ENCODE data around the gene CHRND.
"Not testable (repeated sequence)": the region's sequence is repeated elsewhere in the genome, so short reads cannot be mapped to it uniquely, and the experiment has no call there.

The CHRND gene

GRCh38 chr2:232532419-232532818 is 6.5 kb downstream of the CHRND start:
- H3K4me3 ChIP-seq (ENCODE audit: low read depth, low read length) = no peak overlapping the region
- POLR2A ChIA-PET = interaction anchor here (1.1 kb wide), 1 partner anchor 18 kb away, joined by 4 read pairs; the partner anchor contains the start of genes EIF4E2 and TIGD1
- no peaks in the 10 kb centered on the region for H3K9me3 ChIP-seq (ENCODE audit: control insufficient read depth, insufficient read depth, low read depth, low read length)
- no peak overlapping the region for H3K27ac ChIP-seq (ENCODE audit: extremely low read depth, low read depth, low read length)
- H3K4me1 ChIP-seq (ENCODE audit: control insufficient read depth, insufficient read depth, low read length) = no peaks in the 10 kb centered on the region
- no peaks in the 10 kb centered on the region for H3K36me3 ChIP-seq (ENCODE audit: control insufficient read depth in 2 of 2, insufficient read depth in 1 of 2, low read length in 2 of 2)
- TF ChIP-seq HIC1 (tag by site-specific recombination; IDR thresholded peaks at IDR 0.05) (no peak), PRDM2 (tag by site-specific recombination; IDR thresholded peaks at IDR 0.05; ENCODE audit: borderline replicate concordance) (no peak), ZNF501 (tag by site-specific recombination; IDR thresholded peaks at IDR 0.05) (no peak), ZNF416 (tag by site-specific recombination; IDR thresholded peaks at IDR 0.05) (no peak), ZNF394 (tag by site-specific recombination; IDR thresholded peaks at IDR 0.05; ENCODE audit: borderline replicate concordance) (no peak), ZNF704 (tag by site-specific recombination; IDR thresholded peaks at IDR 0.05) (no peak), PRDM6 (tag by site-specific recombination; IDR thresholded peaks at IDR 0.05) (no peak), ZNF24 (tag by site-specific recombination; IDR thresholded peaks at IDR 0.05) (no peak), GLIS1 (tag by site-specific recombination; IDR thresholded peaks at IDR 0.05) (no peak), ZNF843 (tag by site-specific recombination; IDR thresholded peaks at IDR 0.05) (no peak), ZNF48 (tag by site-specific recombination; IDR thresholded peaks at IDR 0.05) (no peak), ZNF555 (tag by site-specific recombination; conservative IDR thresholded peaks at IDR 0.05) (no peak), ZNF660 (tag by site-specific recombination; IDR thresholded peaks at IDR 0.05) (no peak), KLF8 (tag by site-specific recombination; IDR thresholded peaks at IDR 0.05) (no peak), EGR2 (tag by site-specific recombination; IDR thresholded peaks at IDR 0.05; ENCODE audit: low read depth) (no peak), HOXC10 (CRISPR knock-in tag; IDR thresholded peaks at IDR 0.05) (no peak), IKZF3 (tag by site-specific recombination; IDR thresholded peaks at IDR 0.05) (no peak)
- CTCF ChIA-PET = interaction anchor here (0.6 kb wide), 1 partner anchor 740 kb away, joined by 3 read pairs; no protein-coding TSS in a partner anchor

- POLR2A ChIA-PET = interaction anchor here (1.1 kb wide), 1 partner anchor 18 kb away, joined by 4 read pairs; the partner anchor contains the start of genes EIF4E2 and TIGD1
- not testable (repeated sequence) for H3K9me3 ChIP-seq (ENCODE audit: control insufficient read depth, insufficient read depth, low read depth, low read length); H3K27ac ChIP-seq (ENCODE audit: extremely low read depth, low read depth, low read length); H3K4me3 ChIP-seq (ENCODE audit: low read depth, low read length); H3K4me1 ChIP-seq (ENCODE audit: control insufficient read depth, insufficient read depth, low read length); H3K36me3 ChIP-seq (ENCODE audit: control insufficient read depth in 2 of 2, insufficient read depth in 1 of 2, low read length in 2 of 2)
- CTCF ChIA-PET = interaction anchor here (0.6 to 1.3 kb wide), 2 partner anchors 9 to 740 kb away, joined by 3 read pairs; no protein-coding TSS in a partner anchor
Measured at GRCh38 chr2:232532821-232533220, 6.9 kb downstream of the CHRND start.
